Activated effector memory CD4-positive, alpha-beta T cell treated with Interleukin-2 at 50 U/mL for 16 hours (primary cell): ENCODE measurements around the gene BRD4.

Experiments
- DNase-seq: peaks from one replicate; pipeline ENCODE4 v3.0.0-alpha.2; 2020

Gene BRD4

GRCh38 chr19:15222738-15223648, 109.3 kb downstream of the BRD4 start:
- peak; percentile 55 for DNase-seq

- no peak for DNase-seq
Observed at GRCh38 chr19:15220833-15221232, 111.5 kb downstream of the BRD4 start.

- no peak for DNase-seq
Observed at GRCh38 chr19:15218501-15218900, 113.8 kb downstream of the BRD4 start.

GRCh38 chr19:15216363-15216762, 116.0 kb downstream of the BRD4 start:
- no peak for DNase-seq

- DNase-seq, result no peak
Observed at GRCh38 chr19:15213715-15214381, 118.5 kb downstream of the BRD4 start.

GRCh38 chr19:15212711-15213110, 119.6 kb downstream of the BRD4 start:
- no peak for DNase-seq

- no peak for DNase-seq
Observed at GRCh38 chr19:15210323-15210781, 122.0 kb downstream of the BRD4 start.

- DNase-seq, result no peak
Observed at GRCh38 chr19:15201374-15202023, 130.8 kb downstream of the BRD4 start.

GRCh38 chr19:15200553-15201364, 131.6 kb downstream of the BRD4 start, which contains the start of gene NOTCH3:
NOTCH3 (minus strand) TSS chr19:15200995; CDS start chr19:15200905, 90 bp downstream.
- no peak for DNase-seq

GRCh38 chr19:15199661-15200552, 132.4 kb downstream of the BRD4 start:
- DNase-seq, result no peak

GRCh38 chr19:15198951-15199660, 133.2 kb downstream of the BRD4 start:
- no peak for DNase-seq

GRCh38 chr19:15197942-15198341, 134.4 kb downstream of the BRD4 start:
- DNase-seq, result no peak

- no peak for DNase-seq
Observed at GRCh38 chr19:15197275-15197941, 134.9 kb downstream of the BRD4 start.

- no peak for DNase-seq
Observed at GRCh38 chr19:15196360-15197005, 135.9 kb downstream of the BRD4 start.

GRCh38 chr19:15195371-15196334, 136.7 kb downstream of the BRD4 start:
- DNase-seq, result no peak

GRCh38 chr19:15194938-15195337, 137.4 kb downstream of the BRD4 start:
- DNase-seq, result no peak

GRCh38 chr19:15191982-15192381, 140.4 kb downstream of the BRD4 start:
- DNase-seq, result no peak

- DNase-seq, result no peak
Observed at GRCh38 chr19:15191514-15191913, 140.8 kb downstream of the BRD4 start.
